K562 (cell line): ENCODE data around the gene ANGPTL1. TPM values are rescaled to one million over a fixed set of nuclear protein-coding genes. Genes with fewer than 3 reads are reported as not detected.

Experiments
- ATAC-seq: fragments of 200-7000 bp; cut with Tn5 transposase; 3 replicates; pipeline ENCODE4 v1.9.1; 2020; ENCODE audit warnings: moderate library complexity
- BruUV-seq: library from RNA; stranded (reverse); fragments of 400-500 nt; replicated peaks from 2 replicates; lab custom pipeline; 2021; lab: Mats Ljungman, UMichigan
- CTCF ChIA-PET: fragments of 300-600 bp; formaldehyde crosslinking; extraction: SDS; loops from one replicate; lab custom pipeline; 2021; ENCODE audit warnings: low intra/inter-chr PET ratio; lab: Yijun Ruan, JAX
- POLR2A ChIA-PET: fragments of 300-600, 350-650 bp; sonication (Branson Sonifier 250); formaldehyde crosslinking; extraction: SDS; loops from one replicate; lab custom pipeline; 2021; ENCODE audit warnings: antibody characterized with exemption, inconsistent platforms; lab: Yijun Ruan, JAX
- DNase-seq, 4 experiments: peaks; one replicate each; pipeline versions ENCODE4 v3.0.0 to v3.0.0-alpha.2; 2011 to 2018; ENCODE audit warnings: low spot score in 3 of 4, mixed read lengths in 3 of 4; ENCODE audit errors: extremely low read depth in 1 of 4
- FAIRE-seq: peaks from 2 replicates; lab custom pipeline; 2011; peaks lifted over from hg19 to GRCh38; lab: Jason Lieb, UNC
- H2AFZ ChIP-seq: 2 replicates; pipeline ENCODE4 v1.6.0; 2011; ENCODE audit warnings: low read depth, low read length, control low read depth, inconsistent platforms
- H3K27ac ChIP-seq: fragments of 200-600 bp; 3 replicates; pipeline ENCODE4 v1.8.0; 2011; ENCODE audit warnings: low read depth, mild to moderate bottlenecking, control low read depth, inconsistent platforms, low read length, moderate library complexity, mixed read lengths; ENCODE audit errors: extremely low read depth
- H3K27me3 ChIP-seq, 2 experiments: fragments of 300-600 bp in 1 of 2; 2 replicates in 1 of 2; 3 replicates in 1 of 2; pipeline versions ENCODE4 v1.6.0 to v1.8.0; 2011; ENCODE audit warnings: inconsistent platforms in 2 of 2, low read length in 2 of 2, mild to moderate bottlenecking in 1 of 2, mixed read lengths in 1 of 2, moderate library complexity in 1 of 2; ENCODE audit not compliant: control insufficient read depth in 2 of 2, insufficient read depth in 2 of 2
- H3K36me3 ChIP-seq: fragments of 300-600 bp; 3 replicates; pipeline ENCODE4 v1.8.0; 2011; ENCODE audit warnings: mild to moderate bottlenecking, low read length, inconsistent platforms; ENCODE audit not compliant: control insufficient read depth, insufficient read depth
- H3K4me1 ChIP-seq, 2 experiments: fragments of 200-600 bp in 1 of 2; replicated peaks in 1 of 2; 2 replicates in 1 of 2; 3 replicates in 1 of 2; pipeline versions ENCODE4 v1.5.1 to v1.8.0; 2011; ENCODE audit warnings: inconsistent platforms in 2 of 2, low read length in 2 of 2, mild to moderate bottlenecking in 1 of 2, mixed read lengths in 1 of 2, moderate library complexity in 1 of 2; ENCODE audit not compliant: control insufficient read depth in 2 of 2, insufficient read depth in 2 of 2
- H3K4me2 ChIP-seq: 2 replicates; pipeline ENCODE4 v1.6.1; 2011; ENCODE audit warnings: low read length, control low read depth, inconsistent platforms, mixed read lengths; ENCODE audit not compliant: insufficient read depth
- H3K4me3 ChIP-seq: fragments of 200-600 bp; sonication (generic), shearing (Covaris generic); 2 replicates; pipeline ENCODE4 v1.5.1; 2016; ENCODE audit warnings: control low read depth, inconsistent platforms
- H3K79me2 ChIP-seq: fragments of 200-600 bp; 3 replicates; pipeline ENCODE4 v1.8.0; 2011; ENCODE audit warnings: low read length, inconsistent platforms; ENCODE audit not compliant: control insufficient read depth, insufficient read depth
- H3K9ac ChIP-seq, 2 experiments: 2 replicates each; pipeline versions ENCODE4 v1.6.0 to v1.6.1; 2011; ENCODE audit warnings: low read depth in 2 of 2, low read length in 2 of 2, control low read depth in 1 of 2, inconsistent platforms in 1 of 2, mild to moderate bottlenecking in 1 of 2, mixed read lengths in 1 of 2; ENCODE audit not compliant: insufficient read depth in 1 of 2
- H3K9me1 ChIP-seq: one replicate; pipeline ENCODE4 v1.6.0; 2011; ENCODE audit warnings: inconsistent platforms, mild to moderate bottlenecking, low read length, moderate library complexity; ENCODE audit not compliant: control insufficient read depth, insufficient read depth
- H3K9me3 ChIP-seq: replicated peaks from 2 replicates; pipeline ENCODE4 v1.5.1; 2011; ENCODE audit warnings: low read depth, low read length, inconsistent platforms; ENCODE audit not compliant: control insufficient read depth, insufficient read depth
- H4K20me1 ChIP-seq: replicated peaks from 2 replicates; pipeline ENCODE4 v1.6.1; 2011; ENCODE audit warnings: low read length, inconsistent platforms, mixed read lengths; ENCODE audit not compliant: control insufficient read depth, insufficient read depth
- CREM ChIP-seq: IDR thresholded peaks from 2 replicates; pipeline ENCODE4 v1.6.1; 2014; ENCODE audit warnings: antibody characterized with exemption, low read depth
- SMARCA5 ChIP-seq: fragments of 450-650 bp; IDR thresholded peaks from 2 replicates; pipeline ENCODE4 v1.6.1; 2016
- TAF7 ChIP-seq: fragments of 450-650 bp; IDR thresholded peaks from 2 replicates; pipeline ENCODE4 v1.6.1; 2016; ENCODE audit warnings: missing genetic modification characterization, missing compliant biosample characterization
- WGBS: fragments of 100-300 bp; shearing (Covaris generic); methylation state at CpG from one replicate; pipeline ENCODE4 v1.1.6; 2016; ENCODE audit warnings: low coverage, mixed read lengths; ENCODE audit not compliant: insufficient coverage; ENCODE audit errors: missing lambda C conversion rate; 5-methylcytosine and 5-hydroxymethylcytosine counted together
- in situ Hi-C: fragments of 300-500 bp; cut with MboI; formaldehyde crosslinking; loops from 4 replicates; pipeline ENCODE4 v1.15.0; 2018; ENCODE audit warnings: inconsistent platforms, mixed read lengths
- intact Hi-C: fragments of 100-400 bp; cut with micrococcal nuclease; formaldehyde crosslinking; loops from 2 replicates; pipeline ENCODE4 v1.14.2; 2022
- polyA plus RNA-seq, 8 experiments: library from polyadenylated mRNA; depleted of rRNA in 4 of 8; stranded (reverse) in 5 of 8; unstranded in 3 of 8; fragments of >200 nt; fragmentation: Nextera tagmentation in 2 of 8; fragmentation: Illumina TruSeq in 1 of 8; extraction: Ambion mirVana in 2 of 8; extraction: Trizol in 1 of 8; gene quantifications; 2 replicates each; pipeline versions ENCODE4 v1.2.1 to v1.2.3, GENCODE V29; 2011 to 2014; ENCODE audit warnings: inconsistent platforms in 1 of 8, missing spikeins in 1 of 8
- total RNA-seq, 7 experiments: library from RNA; depleted of rRNA in 6 of 7; stranded (reverse); fragments of >200 nt in 6 of 7; fragmentation: Illumina TruSeq in 2 of 7; extraction: Trizol in 2 of 7; gene quantifications; 2 replicates each; pipeline versions ENCODE4 v1.2.1 to v1.2.3, GENCODE V29; 2011 to 2021; ENCODE audit warnings: low replicate concordance in 1 of 7
- TF ChIP-seq, protein P1 (sequence below), 3 experiments: IDR thresholded peaks in 2 of 3; conservative IDR thresholded peaks in 1 of 3; 2 replicates each; pipeline ENCODE4 v1.5.1; 2011 to 2012; ENCODE audit warnings: low read length in 3 of 3, mild to moderate bottlenecking in 3 of 3, control low read depth in 2 of 3, improper control_type of control experiment in 1 of 3, inconsistent platforms in 1 of 3, low read depth in 1 of 3, mixed read lengths in 1 of 3, moderate library complexity in 1 of 3; ENCODE audit not compliant: insufficient read depth in 2 of 3
- TF ChIP-seq, protein P2 (sequence below), 2 experiments: fragments of 450-650 bp in 1 of 2; sonication (generic) in 1 of 2; formaldehyde crosslinking in 1 of 2; IDR thresholded peaks in 1 of 2; conservative IDR thresholded peaks in 1 of 2; 2 replicates each; pipeline versions ENCODE4 v1.6.1 to v1.8.1; 2016 to 2023; ENCODE audit warnings: mild to moderate bottlenecking in 2 of 2, moderate library complexity in 2 of 2, inconsistent platforms in 1 of 2, missing genetic modification reagents in 1 of 2

Gene ANGPTL1
- total and polyA plus RNA-seq, 9 of the 15 experiments (the other 6 are each of a cell fraction or from before 2014, with no cell fraction given): 0.04 to 0.06 TPM; not detected in 7

DNA sequence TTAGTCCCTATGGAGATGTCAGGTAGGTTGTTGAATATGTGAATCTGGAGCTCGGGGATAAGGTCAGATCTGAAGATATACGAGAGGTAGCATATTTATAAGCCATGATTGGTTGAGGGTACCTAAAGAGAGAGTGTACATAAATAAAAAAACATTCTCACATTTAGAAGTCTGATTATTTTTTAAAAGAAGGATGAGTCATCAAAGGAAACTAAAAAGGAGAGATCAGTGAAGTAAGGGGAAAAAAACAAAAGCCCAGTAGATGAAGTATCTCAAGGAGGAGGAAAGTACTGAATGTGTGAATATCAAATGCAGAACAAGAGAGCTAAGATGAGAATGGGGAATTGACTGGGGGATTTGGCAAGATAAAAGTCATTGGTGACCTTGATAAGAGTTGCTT, 15.7 kb upstream of the ANGPTL1 start:
- WGBS: 9% methylated on average over 2 of the region's 2 CpGs
- H3K9me3 ChIP-seq: no peaks in the 10 kb centered on the region
- in situ Hi-C loops: no loop called here

DNA sequence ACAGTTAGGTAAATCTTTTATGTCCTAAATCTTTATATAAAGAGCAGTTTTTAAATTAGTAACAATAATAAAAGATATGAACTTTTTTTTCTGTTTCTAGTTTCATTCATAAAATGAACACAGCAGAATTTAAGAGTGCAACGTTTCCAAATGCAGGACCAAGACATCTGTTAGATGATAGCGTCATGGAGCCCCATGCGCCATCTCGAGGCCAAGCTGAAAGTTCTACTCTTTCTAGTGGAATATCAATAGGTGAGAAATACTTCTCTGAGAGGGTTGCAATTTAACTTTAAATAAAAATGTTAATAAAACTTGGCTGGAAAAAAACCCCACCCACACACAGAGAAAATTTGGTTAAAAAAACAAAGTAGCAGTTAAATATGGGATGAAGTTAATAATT, 15.0 kb upstream of the ANGPTL1 start:
- no peak overlapping the region for H3K4me2 ChIP-seq
- FAIRE-seq (peak; percentile 42), ATAC-seq (peak; percentile 87), DNase-seq (peak in 1 of 4 experiments; percentile 38)
- TF ChIP-seq, protein P1, sequence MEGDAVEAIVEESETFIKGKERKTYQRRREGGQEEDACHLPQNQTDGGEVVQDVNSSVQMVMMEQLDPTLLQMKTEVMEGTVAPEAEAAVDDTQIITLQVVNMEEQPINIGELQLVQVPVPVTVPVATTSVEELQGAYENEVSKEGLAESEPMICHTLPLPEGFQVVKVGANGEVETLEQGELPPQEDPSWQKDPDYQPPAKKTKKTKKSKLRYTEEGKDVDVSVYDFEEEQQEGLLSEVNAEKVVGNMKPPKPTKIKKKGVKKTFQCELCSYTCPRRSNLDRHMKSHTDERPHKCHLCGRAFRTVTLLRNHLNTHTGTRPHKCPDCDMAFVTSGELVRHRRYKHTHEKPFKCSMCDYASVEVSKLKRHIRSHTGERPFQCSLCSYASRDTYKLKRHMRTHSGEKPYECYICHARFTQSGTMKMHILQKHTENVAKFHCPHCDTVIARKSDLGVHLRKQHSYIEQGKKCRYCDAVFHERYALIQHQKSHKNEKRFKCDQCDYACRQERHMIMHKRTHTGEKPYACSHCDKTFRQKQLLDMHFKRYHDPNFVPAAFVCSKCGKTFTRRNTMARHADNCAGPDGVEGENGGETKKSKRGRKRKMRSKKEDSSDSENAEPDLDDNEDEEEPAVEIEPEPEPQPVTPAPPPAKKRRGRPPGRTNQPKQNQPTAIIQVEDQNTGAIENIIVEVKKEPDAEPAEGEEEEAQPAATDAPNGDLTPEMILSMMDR (IDR thresholded peaks at IDR 0.05 in 2 of 3, conservative IDR thresholded peaks at IDR 0.05 in 1 of 3; ENCODE audit: insufficient read depth in 2 of 3, low read depth in 1 of 3, low read length in 3 of 3): peak; percentile 30 to 49 (median 36); a peak in 4 of 6 replicates
- TF ChIP-seq SMARCA5 (no peak), CREM (peak; percentile 41; the same call in 1 of the 2 replicates)
- no peaks in the 10 kb centered on the region for H3K9me3 ChIP-seq
- no TSS peak for BruUV-seq
- H3K36me3 ChIP-seq: no peaks in the 10 kb centered on the region
- intact Hi-C loops (no loop called here), in situ Hi-C loops (no loop called here)
- H4K20me1 ChIP-seq: no peaks in the 10 kb centered on the region
- H3K4me3 ChIP-seq: no peak overlapping the region
- no peaks in the 10 kb centered on the region for H3K4me1 ChIP-seq
- no peaks in the 10 kb centered on the region for H3K27me3 ChIP-seq
- H3K79me2 ChIP-seq: no peaks in the 10 kb centered on the region
- POLR2A ChIA-PET: interaction anchor here (1.3 kb wide), 1 partner anchor 14 kb away, joined by 3 read pairs; no protein-coding TSS in a partner anchor
- H2AFZ ChIP-seq: no peak overlapping the region
- no peaks in the 10 kb centered on the region for H3K9me1 ChIP-seq
- CTCF ChIA-PET: no interaction called here
- no peak overlapping the region for H3K9ac ChIP-seq
- WGBS: 4% methylated on average over 4 of the region's 4 CpGs
- no peak overlapping the region for H3K27ac ChIP-seq

More for the DNA sequence above, 15.7 kb upstream of the ANGPTL1 start:
- Histone ChIP-seq H3K4me3 (no peak overlapping the region), H4K20me1 (no peaks in the 10 kb centered on the region), H3K4me2 (no peak overlapping the region), H3K36me3 (no peaks in the 10 kb centered on the region), H3K27me3 (no peaks in the 10 kb centered on the region), H2AFZ (no peak overlapping the region), H3K9me1 (no peaks in the 10 kb centered on the region), H3K79me2 (no peaks in the 10 kb centered on the region), H3K4me1 (no peaks in the 10 kb centered on the region), H3K27ac (no peak overlapping the region), H3K9ac (no peak overlapping the region)
- no peak for ATAC-seq
- TF ChIP-seq, protein P2, sequence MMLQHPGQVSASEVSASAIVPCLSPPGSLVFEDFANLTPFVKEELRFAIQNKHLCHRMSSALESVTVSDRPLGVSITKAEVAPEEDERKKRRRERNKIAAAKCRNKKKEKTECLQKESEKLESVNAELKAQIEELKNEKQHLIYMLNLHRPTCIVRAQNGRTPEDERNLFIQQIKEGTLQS (IDR thresholded peaks at IDR 0.05): peak; percentile 67
- TF ChIP-seq, protein P2 (CRISPR knock-in tag; conservative IDR thresholded peaks at IDR 0.05): no peak
- no peak for TF ChIP-seq TAF7 (tag)
- DNase-seq: no peak
- ChIA-PET POLR2A (interaction anchor here (0.6 to 1.3 kb wide), 3 partner anchors 15 to 248 kb away, joined by 3 to 4 read pairs (median 3); no protein-coding TSS in a partner anchor), CTCF (no interaction called here)
- FAIRE-seq: no peak
- no TSS peak for BruUV-seq
- intact Hi-C loops: no loop called here
